ENCODE measurements around the gene IVL. TPM values are rescaled to one million over a fixed set of nuclear protein-coding genes. Genes with fewer than 3 reads are reported as not detected.

Gene IVL
- total RNA-seq, 1 donor from 2014 or later: 169 TPM

GRCh38 chr1:152954436-152954835 is 46.1 kb downstream of the IVL start:
- no peak overlapping the region for H3K4me3 ChIP-seq
- no peak for TF ChIP-seq POLR2A (IDR thresholded peaks at IDR 0.05)
- TF ChIP-seq CTCF (IDR thresholded peaks at IDR 0.05): no peak
- peak in 1 of 2 donors; percentile 58 for TF ChIP-seq POLR2AphosphoS5 (IDR thresholded peaks at IDR 0.05; ENCODE audit: insufficient read depth in 1 of 2, low read depth in 1 of 2)
- H3K36me3 ChIP-seq: no peaks in the 10 kb centered on the region
- peak in 1 of 2 donors; percentile 56 for DNase-seq (ENCODE audit: extremely low spot score in 2 of 2)
- peak overlapping the region; percentile 7 for H3K27ac ChIP-seq
- intact Hi-C loops (cut with DNase I): no loop called here
- no peaks in the 10 kb centered on the region for H3K27me3 ChIP-seq
- H3K4me1 ChIP-seq: peaks cover 9% of the 10 kb centered on the region
- no peaks in the 10 kb centered on the region for H3K9me3 ChIP-seq

DNA sequence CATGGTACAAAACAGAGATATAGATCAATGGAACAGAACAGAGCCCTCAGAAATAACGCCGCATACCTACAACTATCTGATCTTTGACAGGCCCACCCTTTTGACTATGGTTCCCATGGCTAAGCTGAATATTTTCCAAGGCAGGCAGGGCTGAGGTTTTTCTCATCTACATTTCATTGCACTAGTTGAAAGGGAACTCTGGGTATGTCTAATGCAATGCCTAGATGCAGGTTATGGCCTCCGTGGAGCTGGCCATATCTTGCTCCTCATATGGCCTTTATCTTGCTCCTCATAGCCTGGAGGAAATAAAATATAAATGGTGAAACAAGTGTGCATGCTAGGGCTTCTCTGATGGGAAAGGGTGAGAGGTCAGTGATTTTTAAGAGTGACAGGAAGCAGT is 49.2 kb downstream of the IVL start:
- Histone ChIP-seq H3K36me3 (no peaks in the 10 kb centered on the region), H3K27me3 (no peaks in the 10 kb centered on the region), H3K4me1 (peaks cover 9% of the 10 kb centered on the region), H3K9me3 (no peaks in the 10 kb centered on the region), H3K27ac (no peak overlapping the region), H3K4me3 (no peak overlapping the region)
- no peak for DNase-seq (ENCODE audit: extremely low spot score in 2 of 2)
- intact Hi-C loops (cut with DNase I): no loop called here
- TF ChIP-seq POLR2A (IDR thresholded peaks at IDR 0.05): no peak
- TF ChIP-seq POLR2AphosphoS5 (IDR thresholded peaks at IDR 0.05; ENCODE audit: insufficient read depth in 1 of 2, low read depth in 1 of 2): no peak
- no peak for TF ChIP-seq CTCF (IDR thresholded peaks at IDR 0.05)

GRCh38 chr1:152959273-152959672 is 50.9 kb downstream of the IVL start:
- H3K27me3 ChIP-seq: no peaks in the 10 kb centered on the region
- TF ChIP-seq POLR2AphosphoS5 (IDR thresholded peaks at IDR 0.05; ENCODE audit: insufficient read depth in 1 of 2, low read depth in 1 of 2): no peak
- TF ChIP-seq POLR2A (IDR thresholded peaks at IDR 0.05): no peak
- no peak for TF ChIP-seq CTCF (IDR thresholded peaks at IDR 0.05)
- no peak for DNase-seq (ENCODE audit: extremely low spot score in 2 of 2)
- no peaks in the 10 kb centered on the region for H3K4me1 ChIP-seq
- no peaks in the 10 kb centered on the region for H3K9me3 ChIP-seq
- intact Hi-C loops (cut with DNase I): no loop called here
- H3K4me3 ChIP-seq: no peak overlapping the region
- no peaks in the 10 kb centered on the region for H3K36me3 ChIP-seq
- H3K27ac ChIP-seq: no peak overlapping the region

DNA sequence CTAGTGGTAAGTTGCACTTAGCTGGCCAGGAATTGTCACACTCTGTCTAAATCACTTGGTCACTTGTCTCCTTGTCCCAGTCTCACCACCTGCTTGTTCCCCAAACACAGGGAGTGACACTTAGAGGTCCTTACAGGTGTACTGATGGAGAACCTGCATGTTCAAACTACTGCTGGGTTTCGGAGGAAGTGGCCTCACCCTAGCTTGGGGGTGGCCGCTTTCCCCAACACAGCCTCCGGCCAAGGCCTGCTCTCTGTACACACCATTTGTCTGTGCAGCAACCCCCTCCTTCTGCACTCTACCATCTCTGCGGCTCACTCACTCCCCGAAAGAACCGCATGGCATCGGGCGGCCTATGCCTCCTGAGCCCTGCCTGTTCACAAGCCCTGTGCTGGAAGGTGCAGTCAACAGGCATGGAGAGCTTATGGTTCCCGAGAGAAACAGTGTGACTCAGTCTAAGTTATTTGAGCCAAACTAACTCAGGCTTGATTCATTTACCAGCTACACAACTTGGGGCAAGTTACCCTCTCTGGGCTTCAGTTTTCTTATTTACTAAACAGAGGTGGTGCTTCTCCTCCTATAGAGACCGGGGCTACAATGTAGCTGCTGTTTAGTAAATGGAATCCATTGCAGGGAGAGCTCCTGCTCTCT is 51.6 kb downstream of the IVL start:
- no peaks in the 10 kb centered on the region for H3K27me3 ChIP-seq
- H3K9me3 ChIP-seq: no peaks in the 10 kb centered on the region
- intact Hi-C loops (cut with DNase I): no loop called here
- no peak overlapping the region for H3K27ac ChIP-seq
- no peaks in the 10 kb centered on the region for H3K36me3 ChIP-seq
- H3K4me3 ChIP-seq: no peak overlapping the region
- no peaks in the 10 kb centered on the region for H3K4me1 ChIP-seq
- DNase-seq (ENCODE audit: extremely low spot score in 2 of 2): no peak
- no peak for TF ChIP-seq CTCF (IDR thresholded peaks at IDR 0.05)
- no peak for TF ChIP-seq POLR2AphosphoS5 (IDR thresholded peaks at IDR 0.05; ENCODE audit: insufficient read depth in 1 of 2, low read depth in 1 of 2)
- no peak for TF ChIP-seq POLR2A (IDR thresholded peaks at IDR 0.05)

DNA sequence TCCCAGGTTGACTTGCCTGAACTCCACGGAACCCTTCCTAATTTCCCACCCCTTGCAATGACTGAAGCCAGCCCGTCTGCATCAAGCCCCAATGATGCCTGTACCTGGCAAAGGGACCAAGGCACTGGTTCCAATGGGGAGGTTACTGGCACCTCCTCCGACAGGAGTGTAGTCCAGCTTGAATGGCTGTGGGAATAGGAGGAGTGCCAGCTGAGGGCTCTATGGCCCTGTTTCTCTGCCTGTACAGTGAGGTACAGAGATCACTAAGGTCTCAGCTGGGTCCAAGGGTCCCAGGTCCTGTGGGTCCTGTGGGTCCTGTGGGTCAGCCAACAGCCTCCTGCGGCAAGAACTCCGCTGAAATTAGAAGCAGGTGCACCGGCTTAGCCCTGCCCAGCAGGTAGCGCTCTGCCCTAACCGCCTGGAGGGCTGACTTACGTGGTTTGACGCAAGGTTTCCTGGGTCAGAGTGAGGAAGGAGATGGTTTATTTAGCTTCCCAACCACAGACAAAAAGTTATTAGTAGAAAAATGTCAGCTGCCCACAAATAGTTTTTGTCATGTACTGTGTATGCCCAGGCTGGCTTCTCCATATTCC is 52.2 kb downstream of the IVL start:
- H3K27me3 ChIP-seq: no peaks in the 10 kb centered on the region
- DNase-seq (ENCODE audit: extremely low spot score in 2 of 2): no peak
- no peak for TF ChIP-seq CTCF (IDR thresholded peaks at IDR 0.05)
- no peak for TF ChIP-seq POLR2AphosphoS5 (IDR thresholded peaks at IDR 0.05; ENCODE audit: insufficient read depth in 1 of 2, low read depth in 1 of 2)
- TF ChIP-seq POLR2A (IDR thresholded peaks at IDR 0.05): no peak
- intact Hi-C loops (cut with DNase I): no loop called here
- no peak overlapping the region for H3K4me3 ChIP-seq
- no peaks in the 10 kb centered on the region for H3K36me3 ChIP-seq
- no peak overlapping the region for H3K27ac ChIP-seq
- H3K9me3 ChIP-seq: no peaks in the 10 kb centered on the region
- no peaks in the 10 kb centered on the region for H3K4me1 ChIP-seq

Data from vagina (tissue), 2 donors.